Endothelial cell of umbilical vein (primary cell): ENCODE measurements around the gene RPLP2. TPM values are rescaled to one million over a fixed set of nuclear protein-coding genes. Genes with fewer than 3 reads are reported as not detected.

Experiments
- BruUV-seq: library from RNA; stranded (reverse); fragments of 400-500 nt; replicated peaks from 2 replicates; lab custom pipeline; 2021; lab: Mats Ljungman, UMichigan
- CTCF ChIA-PET: fragments of 300-600, 350-600 bp; sonication (Branson Sonifier 250); formaldehyde crosslinking; loops from one replicate; lab custom pipeline; 2021; ENCODE audit warnings: antibody characterized with exemption, inconsistent platforms; lab: Charles Lee
- POLR2A ChIA-PET: fragments of 300-600, 350-600 bp; sonication (Branson Sonifier 250); formaldehyde crosslinking; loops from one replicate; lab custom pipeline; 2021; ENCODE audit warnings: antibody characterized with exemption, inconsistent platforms; lab: Charles Lee
- DNase-seq: peaks from one replicate; pipeline ENCODE4 v3.0.0-alpha.2; 2011; ENCODE audit warnings: low read depth, low spot score
- FAIRE-seq: peaks from 2 replicates; lab custom pipeline; 2011; peaks lifted over from hg19 to GRCh38; lab: Jason Lieb, UNC
- H2AFZ ChIP-seq: 2 replicates; pipeline ENCODE4 v1.6.0; 2012; ENCODE audit warnings: low read depth, low read length, control low read depth, inconsistent platforms
- H3K27ac ChIP-seq: 2 replicates; pipeline ENCODE4 v1.5.1; 2011; ENCODE audit warnings: low read depth, mild to moderate bottlenecking, control low read depth, low read length, moderate library complexity; ENCODE audit not compliant: insufficient read depth
- H3K27me3 ChIP-seq, 2 experiments: 2 replicates each; pipeline versions ENCODE4 v1.6.0 to v1.6.1; 2011; ENCODE audit warnings: low read length in 2 of 2, mixed read lengths in 1 of 2; ENCODE audit not compliant: control insufficient read depth in 2 of 2, insufficient read depth in 2 of 2
- H3K36me3 ChIP-seq, 2 experiments: 2 replicates in 1 of 2; 3 replicates in 1 of 2; pipeline ENCODE4 v1.5.1; 2011; ENCODE audit warnings: low read length in 2 of 2, mild to moderate bottlenecking in 1 of 2, moderate library complexity in 1 of 2; ENCODE audit not compliant: control insufficient read depth in 2 of 2, insufficient read depth in 2 of 2; ENCODE audit errors: extremely low read depth in 1 of 2
- H3K4me1 ChIP-seq: 3 replicates; pipeline ENCODE4 v1.5.1; 2011; ENCODE audit warnings: mild to moderate bottlenecking, low read length; ENCODE audit not compliant: control insufficient read depth, insufficient read depth; ENCODE audit errors: extremely low read depth
- H3K4me2 ChIP-seq: 2 replicates; pipeline ENCODE4 v1.6.1; 2011; ENCODE audit warnings: low read length, control low read depth, mixed read lengths; ENCODE audit not compliant: insufficient read depth
- H3K4me3 ChIP-seq, 3 experiments: fragments of 200-600 bp in 1 of 3; sonication (generic), shearing (Covaris generic) in 1 of 3; replicated peaks in 1 of 3; 2 replicates each; pipeline ENCODE4 v1.5.1; 2011 to 2016; ENCODE audit warnings: control low read depth in 3 of 3, low read length in 3 of 3, mild to moderate bottlenecking in 2 of 3, inconsistent platforms in 1 of 3, low read depth in 1 of 3, moderate library complexity in 1 of 3; ENCODE audit not compliant: insufficient read depth in 1 of 3
- H3K79me2 ChIP-seq: 2 replicates; pipeline ENCODE4 v1.6.0; 2012; ENCODE audit warnings: low read length, inconsistent platforms; ENCODE audit not compliant: control insufficient read depth, insufficient read depth
- H3K9ac ChIP-seq: replicated peaks from 2 replicates; pipeline ENCODE3; 2011; ENCODE audit warnings: low read length, control low read depth; ENCODE audit not compliant: insufficient read depth; ENCODE audit errors: extremely low read depth
- H3K9me1 ChIP-seq: replicated peaks from 3 replicates; pipeline ENCODE4 v1.6.0; 2011; ENCODE audit warnings: mild to moderate bottlenecking, low read length; ENCODE audit not compliant: control insufficient read depth, insufficient read depth; ENCODE audit errors: extremely low read depth
- H3K9me3 ChIP-seq: replicated peaks from 2 replicates; pipeline ENCODE4 v1.5.1; 2012; ENCODE audit warnings: low read length, inconsistent platforms; ENCODE audit not compliant: control insufficient read depth, insufficient read depth
- H4K20me1 ChIP-seq: replicated peaks from 2 replicates; pipeline ENCODE3; 2011; ENCODE audit warnings: mild to moderate bottlenecking, low read length; ENCODE audit not compliant: control insufficient read depth, insufficient read depth; ENCODE audit errors: extremely low read depth
- CTCF ChIP-seq, 2 donors: IDR thresholded peaks; 1 replicate in 1 of 2; 2 replicates in 1 of 2; pipeline ENCODE4 v1.5.1; 2011; ENCODE audit warnings: low read length in 2 of 2, mild to moderate bottlenecking in 2 of 2, moderate library complexity in 2 of 2, control low read depth in 1 of 2, inconsistent platforms in 1 of 2, low read depth in 1 of 2; ENCODE audit not compliant: insufficient read depth in 1 of 2; ENCODE audit errors: extremely low read depth in 1 of 2
- EZH2 ChIP-seq: IDR thresholded peaks from 2 replicates; pipeline ENCODE4 v1.6.1; 2012; ENCODE audit warnings: borderline replicate concordance, low read depth, mild to moderate bottlenecking, moderate library complexity, low read length, inconsistent platforms; ENCODE audit not compliant: severe bottlenecking
- FOS ChIP-seq: IDR thresholded peaks from 2 replicates; pipeline ENCODE4 v1.6.1; 2011; ENCODE audit warnings: mild to moderate bottlenecking, low read length, moderate library complexity, borderline replicate concordance; ENCODE audit not compliant: insufficient read depth
- GATA2 ChIP-seq: IDR thresholded peaks from 2 replicates; pipeline ENCODE4 v1.7.0; 2011; ENCODE audit warnings: low read depth, mild to moderate bottlenecking, moderate library complexity, mixed read lengths, low read length; ENCODE audit not compliant: insufficient read length, insufficient read depth
- JUN ChIP-seq: IDR thresholded peaks from 2 replicates; pipeline ENCODE4 v1.6.1; 2011; ENCODE audit warnings: borderline replicate concordance, low read depth; ENCODE audit not compliant: insufficient read length, insufficient read depth
- MAX ChIP-seq: IDR thresholded peaks from 2 replicates; pipeline ENCODE4 v1.6.1; 2011; ENCODE audit not compliant: insufficient read depth, insufficient read length
- MYC ChIP-seq: IDR thresholded peaks from one replicate; pipeline ENCODE4 v1.6.1; 2011; ENCODE audit warnings: mild to moderate bottlenecking, low read depth, low read length
- POLR2A ChIP-seq: IDR thresholded peaks from 2 replicates; pipeline ENCODE4 v1.6.1; 2012; ENCODE audit warnings: low read depth, mild to moderate bottlenecking, control low read depth, low read length
- POLR2AphosphoS5 ChIP-seq: IDR thresholded peaks from 2 replicates; pipeline ENCODE4 v1.6.1; 2012; ENCODE audit warnings: low read depth, mild to moderate bottlenecking, control low read depth, low read length, moderate library complexity; ENCODE audit not compliant: insufficient read depth
- dilution Hi-C: fragments of 300-500 bp; cut with MboI; formaldehyde crosslinking; loops from one replicate; pipeline ENCODE4 v1.15.0; 2019; ENCODE audit warnings: low sequenced_read_pairs; ENCODE audit not compliant: extremely low pct_ligation_motif_present
- intact Hi-C: fragments of 100-400 bp; cut with micrococcal nuclease; formaldehyde crosslinking; loops from one replicate; pipeline ENCODE4 v1.10.0; 2022
- polyA plus RNA-seq, 4 experiments: library from polyadenylated mRNA; depleted of rRNA in 3 of 4; stranded (reverse) in 3 of 4; unstranded in 1 of 4; fragments of >200 nt; gene quantifications; 2 replicates each; pipeline versions ENCODE4 v1.2.1 to v1.2.3, GENCODE V29; 2011 to 2012; ENCODE audit warnings: missing spikeins in 1 of 4
- total RNA-seq: library from RNA; stranded (reverse); gene quantifications from 2 replicates; pipeline ENCODE4 v1.2.3, GENCODE V29; 2021

The RPLP2 gene
- total and polyA plus RNA-seq, 2 donors (not counting 3 experiments of a cell fraction or from before 2014, with no cell fraction given) = 1,579 to 1,739 TPM

DNA sequence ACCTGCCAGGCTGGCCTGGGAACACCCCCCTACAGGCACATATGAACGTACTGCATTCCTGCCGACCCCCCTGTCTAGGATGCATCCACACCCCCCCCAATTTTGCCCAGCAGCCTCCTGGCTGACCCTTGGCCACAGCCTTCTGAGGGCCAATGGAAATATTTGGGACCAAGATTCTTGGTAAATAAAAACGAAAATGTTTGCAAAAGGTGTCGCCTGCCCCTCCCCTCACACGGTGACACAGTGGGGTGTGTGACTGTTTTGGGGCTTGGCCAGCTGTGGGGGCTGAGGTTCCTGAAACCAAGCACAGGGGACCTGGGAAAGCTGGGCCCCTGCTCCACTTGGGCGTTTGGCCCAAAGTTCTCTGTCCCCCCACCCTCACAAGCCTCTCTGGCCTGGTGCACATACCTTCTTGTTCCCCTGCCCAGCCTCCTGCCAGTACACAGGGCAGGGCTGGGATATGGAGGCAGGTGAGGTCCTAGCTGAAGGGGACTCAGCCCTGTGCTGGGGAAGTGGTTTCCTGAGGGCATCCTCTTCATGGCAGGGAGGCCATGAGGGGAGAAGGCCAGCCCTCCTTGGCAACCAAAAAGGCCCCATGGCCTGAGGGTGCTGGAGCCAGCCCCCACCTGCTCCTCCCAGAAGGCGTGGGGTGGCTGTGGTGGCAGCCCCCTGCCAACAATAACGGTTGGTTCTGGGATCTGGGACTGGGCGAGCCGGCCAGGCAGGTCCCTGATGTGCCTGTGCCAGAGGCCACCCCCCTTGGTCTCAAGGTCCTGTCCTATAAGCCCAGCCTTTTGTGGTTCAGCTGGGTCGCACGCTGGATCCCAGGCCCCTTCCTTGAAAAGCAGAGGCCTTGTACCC lies 15.8 kb downstream of the RPLP2 start:
- H3K9ac ChIP-seq = no peak overlapping the region
- BruUV-seq = no TSS peak
- H3K36me3 ChIP-seq = peaks cover 4 to 17% of the 10 kb centered on the region in 2 experiments
- no peaks in the 10 kb centered on the region for H4K20me1 ChIP-seq
- no peaks in the 10 kb centered on the region for H3K27me3 ChIP-seq
- no peak for TF ChIP-seq MYC
- no peak for TF ChIP-seq JUN
- DNase-seq (no peak), FAIRE-seq (no peak)
- H3K27ac ChIP-seq = no peak overlapping the region
- intact Hi-C loops = no loop called here
- H2AFZ ChIP-seq = no peak overlapping the region
- POLR2A ChIA-PET = no interaction called here
- CTCF ChIA-PET = interaction anchor here (0.8 kb wide), 1 partner anchor 15 kb away, joined by 3 read pairs; no protein-coding TSS in a partner anchor
- no peaks in the 10 kb centered on the region for H3K9me1 ChIP-seq
- H3K4me1 ChIP-seq = peaks cover 42% of the 10 kb centered on the region
- H3K4me3 ChIP-seq = no peak overlapping the region
- no peak overlapping the region for H3K4me2 ChIP-seq
- H3K9me3 ChIP-seq = no peaks in the 10 kb centered on the region
- peaks cover 12% of the 10 kb centered on the region for H3K79me2 ChIP-seq
- dilution Hi-C loops = no loop called here

DNA sequence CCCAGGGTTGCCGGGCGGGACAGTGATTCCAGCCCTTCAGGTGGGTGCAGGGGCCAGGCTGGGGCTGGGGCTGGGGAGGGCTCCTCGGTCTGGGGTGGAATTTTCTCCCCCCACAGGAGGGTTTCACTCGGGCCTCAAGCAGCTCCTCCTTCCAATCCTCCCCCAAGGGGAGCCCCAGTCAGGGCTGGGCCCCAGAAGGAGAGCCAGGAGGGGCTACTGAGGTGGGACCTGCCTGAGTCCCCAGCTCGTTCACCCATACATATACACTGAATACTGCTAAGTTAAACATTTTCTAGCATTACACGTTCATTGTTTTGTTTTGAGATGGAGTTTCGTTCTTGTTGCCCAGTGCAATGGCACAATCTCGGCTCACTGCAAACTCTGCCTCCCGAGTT lies 16.5 kb downstream of the RPLP2 start:
- Histone ChIP-seq H3K79me2 (peaks cover 8% of the 10 kb centered on the region), H3K27me3 (no peaks in the 10 kb centered on the region), H2AFZ (no peak overlapping the region), H3K9ac (no peak overlapping the region), H3K9me3 (no peaks in the 10 kb centered on the region), H3K4me2 (no peak overlapping the region), H3K4me1 (peaks cover 38% of the 10 kb centered on the region), H3K4me3 (no peak overlapping the region), H3K27ac (no peak overlapping the region), H4K20me1 (no peaks in the 10 kb centered on the region), H3K9me1 (no peaks in the 10 kb centered on the region), H3K36me3 (peaks cover 4 to 17% of the 10 kb centered on the region in 2 experiments)
- dilution Hi-C loops = no loop called here
- peak; percentile 44 for FAIRE-seq
- CTCF ChIA-PET = no interaction called here
- BruUV-seq = no TSS peak
- intact Hi-C loops = no loop called here
- no peak for DNase-seq
- TF ChIP-seq MYC (no peak), POLR2A (no peak), POLR2AphosphoS5 (no peak), GATA2 (no peak), FOS (no peak), EZH2 (no peak), CTCF (IDR thresholded peaks at IDR 0.05; ENCODE audit: extremely low read depth in 1 of 2, insufficient read depth in 1 of 2, low read depth in 1 of 2, low read length in 2 of 2) (no peak), MAX (no peak), JUN (no peak)
- POLR2A ChIA-PET = no interaction called here
